Body of pancreas (tissue), 4 donors: ENCODE data around the gene CREBL2.

Source experiments
- CTCF ChIP-seq, 7 experiments: fragments of 450-650 bp in 4 of 7; fragments of 200-600 bp in 3 of 7; sonication (generic) in 3 of 7; IDR thresholded peaks; one replicate each; pipeline ENCODE4 v1.5.1; 2016 to 2019; ENCODE audit warnings: antibody characterized with exemption in 7 of 7
- POLR2A ChIP-seq, 3 donors: fragments of 450-650 bp; IDR thresholded peaks; one replicate each; pipeline ENCODE4 v1.6.1; 2016; ENCODE audit warnings: antibody characterized with exemption in 3 of 3, mild to moderate bottlenecking in 2 of 3

- no peak for TF ChIP-seq CTCF (IDR thresholded peaks at IDR 0.05)
- TF ChIP-seq POLR2A (IDR thresholded peaks at IDR 0.05): no peak
These were observed 29.3 kb upstream of the CREBL2 start for GRCh38 chr12:12582193-12582881.
